Activated CD4-positive, alpha-beta T cell treated with anti-CD3 and anti-CD28 coated beads for 36 hours (primary cell): ENCODE data around the gene RAET1G. TPM values are rescaled to one million over a fixed set of nuclear protein-coding genes. Genes with fewer than 3 reads are reported as not detected.

Source experiments
- ATAC-seq: fragments of 200-7000 bp; cut with Tn5 transposase; one replicate; pipeline ENCODE4 v1.10.0; 2021; ENCODE audit warnings: mild to moderate bottlenecking, moderate library complexity
- CTCF ChIA-PET: fragments of 350-600 bp; sonication (Branson Sonifier 250); formaldehyde crosslinking; loops from one replicate; lab custom pipeline; 2021; ENCODE audit warnings: antibody characterized with exemption; lab: Charles Lee
- POLR2A ChIA-PET: fragments of 350-600 bp; sonication (Branson Sonifier 250); formaldehyde crosslinking; loops from one replicate; lab custom pipeline; 2021; ENCODE audit warnings: antibody characterized with exemption, inconsistent platforms; lab: Charles Lee
- DNase-seq: peaks from one replicate; pipeline ENCODE4 v3.0.0-alpha.2; 2020
- H3K27ac Mint-ChIP-seq: one replicate; pipeline ENCODE4 v1.8.0; 2021; ENCODE audit warnings: mixed read lengths
- H3K27me3 Mint-ChIP-seq: one replicate; pipeline ENCODE4 v1.8.0; 2021; ENCODE audit warnings: mixed read lengths
- H3K36me3 Mint-ChIP-seq: one replicate; pipeline ENCODE4 v1.8.0; 2021; ENCODE audit warnings: low read depth, mixed read lengths
- H3K4me1 Mint-ChIP-seq: one replicate; pipeline ENCODE4 v1.8.0; 2021; ENCODE audit warnings: mixed read lengths
- H3K4me3 Mint-ChIP-seq: one replicate; pipeline ENCODE4 v1.8.0; 2021; ENCODE audit warnings: mild to moderate bottlenecking, moderate library complexity, mixed read lengths
- H3K9me3 Mint-ChIP-seq: one replicate; pipeline ENCODE4 v1.8.0; 2021; ENCODE audit warnings: low read depth, mixed read lengths
- intact Hi-C, 2 experiments: fragments of 100-400 bp; cut with DNase I in 1 of 2; cut with micrococcal nuclease in 1 of 2; formaldehyde crosslinking; loops; one replicate each; pipeline versions ENCODE4 v1.14.2 to v1.15.1; 2022 to 2024; cut with DNase I, micrococcal nuclease
- total RNA-seq, 2 experiments: library from RNA; stranded (reverse); gene quantifications; one replicate each; pipeline ENCODE4 v1.2.3, GENCODE V29; 2021

The RAET1G gene
- total RNA-seq, 2 experiments from 2014 or later: not detected

DNA sequence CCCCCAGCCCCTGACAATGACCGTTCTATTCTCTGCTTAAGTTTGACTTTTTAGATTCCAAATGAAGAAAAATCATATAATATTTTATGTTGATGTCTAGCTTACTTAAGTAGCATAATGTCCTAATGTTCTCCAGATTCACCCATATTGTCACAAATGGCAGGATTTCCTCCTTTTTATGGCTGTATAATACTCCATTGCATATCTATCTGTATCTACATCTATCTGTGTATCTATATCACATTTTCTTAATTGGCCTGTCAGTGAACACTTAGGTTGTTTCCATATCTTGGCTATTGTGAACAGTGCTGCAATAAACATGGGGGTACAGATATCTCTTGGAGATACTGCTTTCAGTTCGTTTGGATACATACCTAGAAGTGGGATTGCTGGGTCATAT, 51.7 kb downstream of the RAET1G start:
- H3K9me3 Mint-ChIP-seq: no peaks in the 10 kb centered on the region
- ChIA-PET POLR2A (no interaction called here), CTCF (interaction anchor here (0.7 kb wide), 1 partner anchor 10 kb away, joined by 3 read pairs; no protein-coding TSS in a partner anchor)
- H3K27me3 Mint-ChIP-seq: peaks cover 10% of the 10 kb centered on the region
- DNase-seq (no peak), ATAC-seq (no peak)
- no peaks in the 10 kb centered on the region for H3K36me3 Mint-ChIP-seq
- no peaks in the 10 kb centered on the region for H3K4me1 Mint-ChIP-seq
- H3K27ac Mint-ChIP-seq: no peak overlapping the region
- no peak overlapping the region for H3K4me3 Mint-ChIP-seq
- intact Hi-C loops: no loop called here

GRCh38 chr6:149869275-149869892, 53.5 kb downstream of the RAET1G start:
- no peaks in the 10 kb centered on the region for H3K36me3 Mint-ChIP-seq
- no peak overlapping the region for H3K4me3 Mint-ChIP-seq
- ChIA-PET CTCF (interaction anchor here (0.7 to 2.0 kb wide), 4 partner anchors 10 to 1093 kb away, joined by 3 to 6 read pairs (median 3); no protein-coding TSS in a partner anchor), POLR2A (no interaction called here)
- H3K9me3 Mint-ChIP-seq: no peaks in the 10 kb centered on the region
- no peak for ATAC-seq
- H3K27me3 Mint-ChIP-seq: peaks cover 5% of the 10 kb centered on the region
- H3K27ac Mint-ChIP-seq: no peak overlapping the region
- intact Hi-C loops: loop anchor here in 1 of 2 experiments (10.0 kb wide), 1 partner anchor 145 kb away; no protein-coding TSS in a partner anchor
- peaks cover 2% of the 10 kb centered on the region for H3K4me1 Mint-ChIP-seq
- no peak for DNase-seq

- intact Hi-C loops: loop anchor here in 1 of 2 experiments (10.0 kb wide), 1 partner anchor 143 kb away; no protein-coding TSS in a partner anchor
- POLR2A ChIA-PET: no interaction called here
- CTCF ChIA-PET: interaction anchor here (0.6 to 2.0 kb wide), 2 partner anchors 33 to 218 kb away, joined by 3 to 6 read pairs; no protein-coding TSS in a partner anchor
- H3K9me3 Mint-ChIP-seq: no peaks in the 10 kb centered on the region
- H3K4me3 Mint-ChIP-seq: no peak overlapping the region
- no peaks in the 10 kb centered on the region for H3K27me3 Mint-ChIP-seq
- H3K36me3 Mint-ChIP-seq: no peaks in the 10 kb centered on the region
- no peak for DNase-seq
- H3K27ac Mint-ChIP-seq: no peak overlapping the region
- H3K4me1 Mint-ChIP-seq: peaks cover 3% of the 10 kb centered on the region
- no peak for ATAC-seq
These were observed 54.9 kb downstream of the RAET1G start for GRCh38 chr6:149867876-149868640.

Other genes starting within 250 kb of the RAET1G start
- gene LATS1, start 205.0 kb downstream of the RAET1G start, total RNA-seq: 10 to 100 TPM; 21.2 to 23.5 TPM
- gene NUP43, start 176.6 kb downstream of the RAET1G start, total RNA-seq: 10 to 100 TPM; 80.5 to 89.4 TPM
- gene PCMT1, start 173.4 kb downstream of the RAET1G start, total RNA-seq: 10 to 100 TPM; 90.1 to 91.3 TPM
- 1 to 10 TPM; 5.1 TPM for gene LRP11, start 58.8 kb downstream of the RAET1G start, total RNA-seq
- not detected for gene RAET1E, start 25.0 kb downstream of the RAET1G start, total RNA-seq
- under 1 TPM; 0.32 to 0.43 TPM for gene ULBP2, start 18.9 kb upstream of the RAET1G start, total RNA-seq
- gene ULBP1, start 40.8 kb upstream of the RAET1G start, total RNA-seq: 1 to 10 TPM; 2.7 to 5.0 TPM
- not detected for gene RAET1L, start 102.4 kb upstream of the RAET1G start, total RNA-seq
- gene ULBP3, start 146.0 kb upstream of the RAET1G start, total RNA-seq: under 1 TPM; 0.46 to 0.77 TPM
- gene PPP1R14C, start 219.9 kb upstream of the RAET1G start, total RNA-seq: under 1 TPM in 1 of 2 experiments, not detected in 1; 0.21 TPM